Measurements from ENCODE around the gene FMNL2.

GRCh38 chr2:152335726-152336118, 748 bp downstream of the FMNL2 start:
- no peak for TF ChIP-seq CTCF (IDR thresholded peaks at IDR 0.05; ENCODE audit: low read length)
- TF ChIP-seq EZH2phosphoT487 (IDR thresholded peaks at IDR 0.05; ENCODE audit: low read length) = no peak

All from MM.1S (cell line).